SK-N-SH treated with all-trans-retinoic acid at 6 μM for 48 hours (cell line): Measurements from ENCODE around the gene GORASP1.

ENCODE experiments used
- ATAC-seq: fragments of 200-7000 bp; cut with Tn5 transposase; 3 replicates; pipeline ENCODE4 v1.9.1; 2020; ENCODE audit warnings: mild to moderate bottlenecking, moderate library complexity
- ARNTL ChIP-seq: fragments of 450-650 bp; formaldehyde crosslinking; IDR thresholded peaks from 2 replicates; pipeline ENCODE4 v1.5.0; 2020; ENCODE audit warnings: low read depth, mild to moderate bottlenecking, moderate library complexity, borderline replicate concordance
- BACH2 ChIP-seq: fragments of 250-450 bp; sonication (Bioruptor Pico); IDR thresholded peaks from 2 replicates; pipeline ENCODE4 v1.9.0; 2021; ENCODE audit warnings: mild to moderate bottlenecking, borderline replicate concordance
- CSRNP3 ChIP-seq: fragments of 250-450 bp; sonication (Bioruptor Pico); IDR thresholded peaks from 2 replicates; pipeline ENCODE4 v1.5.1; 2021; ENCODE audit warnings: mild to moderate bottlenecking, moderate library complexity
- ESRRG ChIP-seq: fragments of 250-450 bp; sonication (Bioruptor Pico); IDR thresholded peaks from 2 replicates; pipeline ENCODE4 v1.6.1; 2021; ENCODE audit warnings: mild to moderate bottlenecking
- GLIS3 ChIP-seq: fragments of 250-450 bp; sonication (Bioruptor Pico); IDR thresholded peaks from 2 replicates; pipeline ENCODE4 v1.5.0; 2020; ENCODE audit warnings: mild to moderate bottlenecking, moderate library complexity
- ISL1 ChIP-seq: fragments of 250-450 bp; sonication (Bioruptor Pico); IDR thresholded peaks from 2 replicates; pipeline ENCODE4 v2.1.2; 2022; ENCODE audit warnings: mild to moderate bottlenecking, moderate library complexity
- PPARA ChIP-seq: fragments of 250-450 bp; sonication (Bioruptor Pico); IDR thresholded peaks from 2 replicates; pipeline ENCODE4 v1.5.0; 2020; ENCODE audit warnings: mild to moderate bottlenecking, borderline replicate concordance
- RARB ChIP-seq: fragments of 250-450 bp; sonication (Bioruptor Pico); IDR thresholded peaks from 2 replicates; pipeline ENCODE4 v1.8.0; 2021; ENCODE audit warnings: mild to moderate bottlenecking, moderate library complexity
- SNAI2 ChIP-seq: fragments of 250-450 bp; sonication (Bioruptor Pico); IDR thresholded peaks from 2 replicates; pipeline ENCODE4 v1.5.0; 2020; ENCODE audit warnings: mild to moderate bottlenecking, moderate library complexity
- TOX ChIP-seq: fragments of 250-450 bp; sonication (Bioruptor Pico); IDR thresholded peaks from 2 replicates; pipeline ENCODE4 v1.8.0; 2021; ENCODE audit warnings: mild to moderate bottlenecking, moderate library complexity, borderline replicate concordance
- TSHZ2 ChIP-seq: fragments of 250-450 bp; sonication (Bioruptor Pico); IDR thresholded peaks from 2 replicates; pipeline ENCODE4 v1.5.0; 2020; ENCODE audit warnings: mild to moderate bottlenecking, moderate library complexity
- ZFP3 ChIP-seq: fragments of 250-450 bp; sonication (Bioruptor Pico); IDR thresholded peaks from 2 replicates; pipeline ENCODE4 v1.5.0; 2020; ENCODE audit warnings: mild to moderate bottlenecking, moderate library complexity
- ZFP30 ChIP-seq: fragments of 450-650 bp; formaldehyde crosslinking; IDR thresholded peaks from 2 replicates; pipeline ENCODE4 v1.5.0; 2022; ENCODE audit warnings: mild to moderate bottlenecking, moderate library complexity
- ZNF565 ChIP-seq: fragments of 450-650 bp; formaldehyde crosslinking; conservative IDR thresholded peaks from 2 replicates; pipeline ENCODE4 v1.5.0; 2020; ENCODE audit warnings: low read depth, mild to moderate bottlenecking, moderate library complexity
- ZNF70 ChIP-seq: fragments of 450-650 bp; formaldehyde crosslinking; IDR thresholded peaks from 2 replicates; pipeline ENCODE4 v1.5.0; 2020; ENCODE audit warnings: mild to moderate bottlenecking, moderate library complexity
- ZNF8 ChIP-seq: fragments of 450-650 bp; formaldehyde crosslinking; IDR thresholded peaks from 2 replicates; pipeline ENCODE4 v1.5.0; 2020; ENCODE audit warnings: mild to moderate bottlenecking, moderate library complexity
- TF ChIP-seq, protein P1 (sequence below): fragments of 250-450 bp; sonication (Bioruptor Pico); IDR thresholded peaks from 2 replicates; pipeline ENCODE4 v1.8.0; 2020; ENCODE audit warnings: mild to moderate bottlenecking, moderate library complexity, borderline replicate concordance
- TF ChIP-seq, protein P2 (sequence below): fragments of 250-450 bp; sonication (Bioruptor Pico); IDR thresholded peaks from 2 replicates; pipeline ENCODE4 v1.8.0; 2021; ENCODE audit warnings: low read depth, mild to moderate bottlenecking, moderate library complexity, borderline replicate concordance

Gene GORASP1

GRCh38 chr3:39099738-39100499 is 7.5 kb downstream of the GORASP1 start:
- ATAC-seq: no peak
- TF ChIP-seq ZFP3 (CRISPR knock-in tag): no peak
- no peak for TF ChIP-seq ZFP30 (CRISPR knock-in tag)
- no peak for TF ChIP-seq ZNF565 (CRISPR knock-in tag)

GRCh38 chr3:39099242-39099641 is 8.2 kb downstream of the GORASP1 start:
- no peak for TF ChIP-seq ISL1 (CRISPR knock-in tag)
- no peak for TF ChIP-seq ZNF70
- no peak for TF ChIP-seq TOX (CRISPR knock-in tag)
- no peak for TF ChIP-seq SNAI2
- no peak for TF ChIP-seq TSHZ2
- TF ChIP-seq, protein P1, sequence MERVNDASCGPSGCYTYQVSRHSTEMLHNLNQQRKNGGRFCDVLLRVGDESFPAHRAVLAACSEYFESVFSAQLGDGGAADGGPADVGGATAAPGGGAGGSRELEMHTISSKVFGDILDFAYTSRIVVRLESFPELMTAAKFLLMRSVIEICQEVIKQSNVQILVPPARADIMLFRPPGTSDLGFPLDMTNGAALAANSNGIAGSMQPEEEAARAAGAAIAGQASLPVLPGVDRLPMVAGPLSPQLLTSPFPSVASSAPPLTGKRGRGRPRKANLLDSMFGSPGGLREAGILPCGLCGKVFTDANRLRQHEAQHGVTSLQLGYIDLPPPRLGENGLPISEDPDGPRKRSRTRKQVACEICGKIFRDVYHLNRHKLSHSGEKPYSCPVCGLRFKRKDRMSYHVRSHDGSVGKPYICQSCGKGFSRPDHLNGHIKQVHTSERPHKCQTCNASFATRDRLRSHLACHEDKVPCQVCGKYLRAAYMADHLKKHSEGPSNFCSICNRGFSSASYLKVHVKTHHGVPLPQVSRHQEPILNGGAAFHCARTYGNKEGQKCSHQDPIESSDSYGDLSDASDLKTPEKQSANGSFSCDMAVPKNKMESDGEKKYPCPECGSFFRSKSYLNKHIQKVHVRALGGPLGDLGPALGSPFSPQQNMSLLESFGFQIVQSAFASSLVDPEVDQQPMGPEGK (CRISPR knock-in tag): no peak
- ATAC-seq: no peak

DNA sequence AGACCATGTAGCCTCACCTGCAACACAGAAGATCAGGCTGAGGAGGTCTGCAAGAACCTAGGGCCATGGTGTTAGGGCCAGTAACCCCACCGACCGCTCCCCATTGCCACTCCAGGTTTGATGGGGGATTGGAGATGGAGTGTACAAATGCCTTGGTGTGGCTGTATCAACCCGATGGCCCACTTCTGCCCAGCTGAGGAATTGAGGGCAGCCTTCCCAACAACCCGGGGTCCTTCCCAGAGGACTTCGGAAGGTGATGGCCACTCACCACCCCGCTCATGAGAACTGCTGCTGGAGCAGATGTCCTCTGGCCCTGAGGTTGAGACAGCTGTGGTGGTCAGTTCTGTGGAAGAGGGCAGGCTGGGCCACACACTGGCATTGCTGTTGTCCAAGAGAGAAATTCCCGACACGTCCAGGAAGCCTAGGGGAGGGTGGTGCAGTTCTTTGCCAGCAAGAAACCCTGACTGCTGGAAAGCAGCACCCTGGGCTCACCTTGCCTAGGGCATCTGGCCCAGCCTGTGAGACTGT is 8.9 kb downstream of the GORASP1 start:
- ATAC-seq: no peak
- TF ChIP-seq PPARA (CRISPR knock-in tag) (no peak), ESRRG (CRISPR knock-in tag) (no peak), RARB (CRISPR knock-in tag) (no peak)
- TF ChIP-seq, protein P2, sequence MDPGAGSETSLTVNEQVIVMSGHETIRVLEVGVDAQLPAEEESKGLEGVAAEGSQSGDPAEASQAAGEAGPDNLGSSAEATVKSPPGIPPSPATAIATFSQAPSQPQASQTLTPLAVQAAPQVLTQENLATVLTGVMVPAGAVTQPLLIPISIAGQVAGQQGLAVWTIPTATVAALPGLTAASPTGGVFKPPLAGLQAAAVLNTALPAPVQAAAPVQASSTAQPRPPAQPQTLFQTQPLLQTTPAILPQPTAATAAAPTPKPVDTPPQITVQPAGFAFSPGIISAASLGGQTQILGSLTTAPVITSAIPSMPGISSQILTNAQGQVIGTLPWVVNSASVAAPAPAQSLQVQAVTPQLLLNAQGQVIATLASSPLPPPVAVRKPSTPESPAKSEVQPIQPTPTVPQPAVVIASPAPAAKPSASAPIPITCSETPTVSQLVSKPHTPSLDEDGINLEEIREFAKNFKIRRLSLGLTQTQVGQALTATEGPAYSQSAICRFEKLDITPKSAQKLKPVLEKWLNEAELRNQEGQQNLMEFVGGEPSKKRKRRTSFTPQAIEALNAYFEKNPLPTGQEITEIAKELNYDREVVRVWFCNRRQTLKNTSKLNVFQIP (CRISPR knock-in tag): no peak

DNA sequence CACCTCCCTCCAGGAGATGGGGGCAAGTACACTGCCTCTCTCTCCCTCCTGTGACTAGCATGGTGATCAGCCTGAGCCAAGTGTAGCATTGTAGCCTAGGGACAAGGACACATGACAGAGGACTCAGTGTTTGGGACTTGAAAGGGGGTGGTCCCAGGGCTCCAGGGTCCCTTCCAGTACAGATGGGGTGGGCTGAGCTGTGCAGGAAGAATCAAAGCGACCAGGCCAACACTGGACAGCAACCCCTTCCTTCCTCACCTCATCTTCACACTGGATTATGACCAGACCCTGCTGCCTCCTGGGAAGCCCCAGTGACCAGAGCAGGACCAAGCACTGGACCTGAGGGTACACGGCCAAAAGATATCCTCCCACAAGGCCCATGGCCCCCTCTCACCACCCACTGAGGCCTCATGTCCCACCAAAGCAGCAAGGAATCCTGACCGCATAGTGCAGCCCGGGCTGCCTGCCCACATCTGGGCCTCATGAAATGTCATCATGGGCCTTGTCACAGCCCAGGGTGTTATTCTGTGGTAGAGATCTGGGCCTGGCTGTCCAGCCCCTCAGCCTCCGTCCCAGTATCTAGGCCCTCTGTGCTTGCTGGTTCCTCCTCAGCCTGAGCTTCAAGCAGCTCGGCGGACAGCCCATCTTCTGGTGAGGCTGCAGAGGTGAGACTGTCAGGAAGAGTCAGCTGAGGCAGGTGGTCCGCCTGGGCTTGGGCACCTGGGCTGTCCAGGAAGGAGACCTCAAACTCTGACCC is 9.5 kb downstream of the GORASP1 start:
- TF ChIP-seq PPARA (CRISPR knock-in tag) (no peak), CSRNP3 (CRISPR knock-in tag) (no peak), GLIS3 (CRISPR knock-in tag) (no peak), ESRRG (CRISPR knock-in tag) (no peak), ZFP3 (CRISPR knock-in tag) (no peak), ARNTL (CRISPR knock-in tag) (no peak), RARB (CRISPR knock-in tag) (no peak), ZNF70 (no peak), TSHZ2 (no peak), BACH2 (CRISPR knock-in tag) (no peak), ZNF8 (no peak)
- TF ChIP-seq, protein P1 (CRISPR knock-in tag): no peak
- TF ChIP-seq, protein P2 (CRISPR knock-in tag): no peak
- no peak for ATAC-seq
